ENCODE data around the gene HTATSF1.

The HTATSF1 gene

DNA sequence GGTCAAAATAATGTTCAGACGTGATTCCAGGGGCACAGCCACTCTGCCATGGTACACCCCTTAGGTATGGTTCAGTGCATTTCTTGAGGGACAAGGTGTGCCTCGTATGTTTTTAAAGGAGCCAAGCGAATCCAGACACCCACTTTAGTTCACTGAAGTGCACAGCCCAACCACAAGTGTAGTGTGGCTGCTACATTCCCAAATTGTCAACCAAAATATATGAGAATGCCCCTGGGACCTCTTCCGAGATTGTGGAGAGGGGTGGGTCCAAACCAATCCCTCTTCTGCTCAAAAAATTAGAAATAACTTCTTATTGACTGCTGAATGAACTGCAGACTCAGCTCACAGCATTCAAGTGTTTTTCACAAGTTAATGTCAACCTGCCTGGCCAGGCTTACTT, 17.0 kb upstream of the HTATSF1 start:
- Histone ChIP-seq H3K9ac (ENCODE audit: low read depth, low read length, poor library complexity, severe bottlenecking) (no peak overlapping the region), H3K4me2 (ENCODE audit: low read depth, low read length, poor library complexity, severe bottlenecking) (no peak overlapping the region), H3K27me3 (ENCODE audit: insufficient read depth, low read length, poor library complexity, severe bottlenecking) (no peaks in the 10 kb centered on the region), H2AFZ (ENCODE audit: low read length) (no peak overlapping the region), H3K4me3 (ENCODE audit: low read length, poor library complexity, severe bottlenecking) (no peak overlapping the region), H3K36me3 (ENCODE audit: insufficient read depth, low read length) (no peaks in the 10 kb centered on the region), H3K9me2 (replicated peaks; ENCODE audit: low read depth, low read length) (no peaks in the 10 kb centered on the region), H3K9me3 (ENCODE audit: insufficient read depth, low read depth, low read length) (no peaks in the 10 kb centered on the region), H3K79me2 (ENCODE audit: insufficient read depth, low read length) (no peaks in the 10 kb centered on the region), H4K20me1 (ENCODE audit: insufficient read depth, low read length, poor library complexity, severe bottlenecking) (no peaks in the 10 kb centered on the region), H3K4me1 (ENCODE audit: insufficient read depth, low read length, poor library complexity, severe bottlenecking) (no peaks in the 10 kb centered on the region), H3F3A (ENCODE audit: low read depth) (no peaks in the 10 kb centered on the region)
- no peak for TF ChIP-seq EZH2phosphoT487 (IDR thresholded peaks at IDR 0.05; ENCODE audit: borderline replicate concordance)
- TF ChIP-seq, protein P1, sequence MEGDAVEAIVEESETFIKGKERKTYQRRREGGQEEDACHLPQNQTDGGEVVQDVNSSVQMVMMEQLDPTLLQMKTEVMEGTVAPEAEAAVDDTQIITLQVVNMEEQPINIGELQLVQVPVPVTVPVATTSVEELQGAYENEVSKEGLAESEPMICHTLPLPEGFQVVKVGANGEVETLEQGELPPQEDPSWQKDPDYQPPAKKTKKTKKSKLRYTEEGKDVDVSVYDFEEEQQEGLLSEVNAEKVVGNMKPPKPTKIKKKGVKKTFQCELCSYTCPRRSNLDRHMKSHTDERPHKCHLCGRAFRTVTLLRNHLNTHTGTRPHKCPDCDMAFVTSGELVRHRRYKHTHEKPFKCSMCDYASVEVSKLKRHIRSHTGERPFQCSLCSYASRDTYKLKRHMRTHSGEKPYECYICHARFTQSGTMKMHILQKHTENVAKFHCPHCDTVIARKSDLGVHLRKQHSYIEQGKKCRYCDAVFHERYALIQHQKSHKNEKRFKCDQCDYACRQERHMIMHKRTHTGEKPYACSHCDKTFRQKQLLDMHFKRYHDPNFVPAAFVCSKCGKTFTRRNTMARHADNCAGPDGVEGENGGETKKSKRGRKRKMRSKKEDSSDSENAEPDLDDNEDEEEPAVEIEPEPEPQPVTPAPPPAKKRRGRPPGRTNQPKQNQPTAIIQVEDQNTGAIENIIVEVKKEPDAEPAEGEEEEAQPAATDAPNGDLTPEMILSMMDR (conservative IDR thresholded peaks at IDR 0.05; ENCODE audit: low read length) = no peak

DNA sequence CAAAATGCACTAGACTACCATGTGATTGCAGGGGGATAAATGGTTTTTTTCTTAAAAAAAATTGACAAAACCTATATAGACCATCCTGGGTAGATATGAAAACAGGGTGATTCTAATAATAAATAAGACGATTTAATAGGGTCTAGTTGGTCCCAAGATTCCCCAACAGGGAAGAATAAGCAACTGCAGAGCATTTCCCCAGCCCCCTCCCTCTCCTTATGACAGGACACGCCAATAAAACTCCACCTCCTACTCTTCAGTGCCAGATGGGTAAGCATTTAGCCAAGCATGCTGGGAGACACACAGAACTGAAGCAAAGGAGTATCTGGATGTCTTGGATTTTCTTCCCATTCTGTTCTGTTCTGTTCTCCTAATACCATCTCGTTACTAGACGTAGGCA, 9.7 kb upstream of the HTATSF1 start, which contains the start of gene BRS3:
TSS of gene BRS3 (plus strand) at position 301 of the 400 bp plus-strand sequence. CDS start 168 bp downstream, outside the sequence.
- no peak within 1 kb of the TSS for H3K4me3 ChIP-seq (ENCODE audit: low read length, poor library complexity, severe bottlenecking)
- H3F3A ChIP-seq (ENCODE audit: low read depth) = no peaks in the 10 kb centered on the region
- no peak within 1 kb of the TSS for H2AFZ ChIP-seq (ENCODE audit: low read length)
- no peaks in the 10 kb centered on the region for H4K20me1 ChIP-seq (ENCODE audit: insufficient read depth, low read length, poor library complexity, severe bottlenecking)
- H3K36me3 ChIP-seq (ENCODE audit: insufficient read depth, low read length) = no peaks in the 10 kb centered on the region
- TF ChIP-seq EZH2phosphoT487 (IDR thresholded peaks at IDR 0.05; ENCODE audit: borderline replicate concordance) = no peak
- TF ChIP-seq, protein P1 (conservative IDR thresholded peaks at IDR 0.05; ENCODE audit: low read length) = no peak
- no peaks in the 10 kb centered on the region for H3K9me3 ChIP-seq (ENCODE audit: insufficient read depth, low read depth, low read length)
- no peaks in the 10 kb centered on the region for H3K27me3 ChIP-seq (ENCODE audit: insufficient read depth, low read length, poor library complexity, severe bottlenecking)
- H3K79me2 ChIP-seq (ENCODE audit: insufficient read depth, low read length) = no peaks in the 10 kb centered on the region
- H3K4me1 ChIP-seq (ENCODE audit: insufficient read depth, low read length, poor library complexity, severe bottlenecking) = no peaks in the 10 kb centered on the region
- no peaks in the 10 kb centered on the region for H3K9me2 ChIP-seq (replicated peaks; ENCODE audit: low read depth, low read length)
- H3K4me2 ChIP-seq (ENCODE audit: low read depth, low read length, poor library complexity, severe bottlenecking) = no peak within 1 kb of the TSS
- no peak within 1 kb of the TSS for H3K9ac ChIP-seq (ENCODE audit: low read depth, low read length, poor library complexity, severe bottlenecking)

DNA sequence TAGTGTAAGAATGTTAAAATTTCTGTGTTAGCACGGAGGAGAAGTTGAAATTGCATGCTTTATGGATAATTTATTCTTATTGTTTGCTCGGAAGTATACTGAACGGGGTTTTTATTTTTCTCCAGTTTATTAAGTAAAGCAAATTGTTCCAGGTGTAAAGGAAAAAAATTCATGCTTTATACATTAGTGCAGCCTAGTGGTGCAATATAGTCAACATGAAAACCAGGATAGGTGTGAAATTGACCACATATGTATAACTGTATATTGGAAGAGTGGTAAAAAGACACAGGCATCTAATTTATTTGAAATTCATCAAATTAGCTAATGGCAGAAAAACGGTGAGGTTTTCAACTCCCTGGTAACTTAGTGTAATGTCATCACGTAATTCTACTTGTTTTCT, 8.7 kb upstream of the HTATSF1 start:
- no peak overlapping the region for H2AFZ ChIP-seq (ENCODE audit: low read length)
- H3K4me2 ChIP-seq (ENCODE audit: low read depth, low read length, poor library complexity, severe bottlenecking) = no peak overlapping the region
- no peak for TF ChIP-seq EZH2phosphoT487 (IDR thresholded peaks at IDR 0.05; ENCODE audit: borderline replicate concordance)
- TF ChIP-seq, protein P1 (conservative IDR thresholded peaks at IDR 0.05; ENCODE audit: low read length) = peak; percentile 20; the same call in 1 of the 2 replicates
- H3K9me3 ChIP-seq (ENCODE audit: insufficient read depth, low read depth, low read length) = no peaks in the 10 kb centered on the region
- no peak overlapping the region for H3K9ac ChIP-seq (ENCODE audit: low read depth, low read length, poor library complexity, severe bottlenecking)
- no peaks in the 10 kb centered on the region for H3K4me1 ChIP-seq (ENCODE audit: insufficient read depth, low read length, poor library complexity, severe bottlenecking)
- H3K36me3 ChIP-seq (ENCODE audit: insufficient read depth, low read length) = no peaks in the 10 kb centered on the region
- H3F3A ChIP-seq (ENCODE audit: low read depth) = no peaks in the 10 kb centered on the region
- no peaks in the 10 kb centered on the region for H4K20me1 ChIP-seq (ENCODE audit: insufficient read depth, low read length, poor library complexity, severe bottlenecking)
- H3K9me2 ChIP-seq (replicated peaks; ENCODE audit: low read depth, low read length) = no peaks in the 10 kb centered on the region
- no peak overlapping the region for H3K4me3 ChIP-seq (ENCODE audit: low read length, poor library complexity, severe bottlenecking)
- no peaks in the 10 kb centered on the region for H3K27me3 ChIP-seq (ENCODE audit: insufficient read depth, low read length, poor library complexity, severe bottlenecking)
- no peaks in the 10 kb centered on the region for H3K79me2 ChIP-seq (ENCODE audit: insufficient read depth, low read length)
